OCI-M2 (cell line): ENCODE measurements around the gene HJV.

Experiments used
- DNase-seq: peaks from one replicate; lab custom pipeline; 2025; ENCODE audit not compliant: unreplicated experiment; lab: John Stamatoyannopoulos, UW

Gene HJV

DNA sequence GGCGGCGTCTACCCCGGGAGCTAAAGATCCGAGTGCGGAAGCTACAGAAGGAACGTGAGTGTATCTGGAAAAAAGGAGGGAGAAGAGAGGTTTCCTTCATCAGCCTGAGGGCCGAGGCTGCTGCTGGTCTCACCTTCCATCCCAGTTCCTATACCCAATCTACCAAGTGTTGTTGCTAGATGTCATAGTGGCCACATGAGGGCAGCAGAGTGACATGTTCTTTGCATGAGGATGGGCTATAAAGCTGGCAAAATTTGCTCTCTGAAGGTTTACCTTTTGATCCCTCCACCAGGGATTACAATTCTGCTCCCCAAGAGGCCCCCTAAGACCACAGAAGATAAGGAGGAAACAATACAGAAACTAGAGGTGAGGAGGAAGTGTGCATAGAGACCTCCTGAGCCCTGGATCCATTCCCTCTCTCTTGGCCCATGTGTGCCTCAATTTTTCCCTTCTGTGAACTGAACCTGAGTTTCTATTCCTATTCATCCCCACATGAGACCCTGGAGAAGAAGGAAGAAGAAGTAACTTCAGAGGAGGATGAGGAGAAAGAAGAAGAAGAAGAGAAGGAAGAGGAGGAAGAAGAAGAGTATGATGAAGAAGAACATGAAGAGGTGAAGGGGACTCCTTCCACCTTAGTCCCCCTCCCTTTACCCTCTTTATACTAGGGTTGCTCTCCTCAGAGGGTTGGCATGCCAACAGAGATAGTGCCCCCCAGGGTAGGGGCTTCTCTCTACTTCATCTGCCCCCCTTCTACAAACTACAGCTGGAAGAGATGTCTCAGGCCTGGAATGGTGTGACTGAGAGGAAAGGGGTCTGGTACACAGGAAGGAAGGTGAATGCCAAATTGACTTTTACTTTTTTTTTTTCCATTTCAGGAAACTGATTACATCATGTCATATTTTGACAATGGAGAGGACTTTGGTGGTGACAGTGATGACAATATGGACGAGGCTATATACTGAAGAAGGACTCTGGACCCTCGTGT, 43.8 kb downstream of the HJV start:
- DNase-seq = no peak

DNA sequence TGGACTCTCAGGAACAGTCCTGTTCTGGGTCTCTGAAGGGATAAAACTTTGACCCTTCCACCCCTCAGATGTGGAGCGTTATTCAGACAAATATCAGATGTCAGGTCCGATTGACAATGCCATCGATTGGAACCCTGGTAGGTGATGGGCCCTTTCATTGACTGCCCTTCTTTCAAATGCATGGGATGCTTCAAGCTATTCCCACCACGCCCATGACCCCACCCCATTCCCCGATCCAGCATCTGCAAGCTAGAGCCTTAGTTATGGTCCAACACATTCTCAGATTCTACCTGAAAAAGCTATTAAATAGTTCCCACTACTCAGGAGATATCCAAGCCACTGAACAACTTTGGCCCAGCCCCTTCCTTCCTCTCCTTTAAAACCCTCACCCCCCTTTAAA, 44.5 kb downstream of the HJV start:
- no peak for DNase-seq

DNA sequence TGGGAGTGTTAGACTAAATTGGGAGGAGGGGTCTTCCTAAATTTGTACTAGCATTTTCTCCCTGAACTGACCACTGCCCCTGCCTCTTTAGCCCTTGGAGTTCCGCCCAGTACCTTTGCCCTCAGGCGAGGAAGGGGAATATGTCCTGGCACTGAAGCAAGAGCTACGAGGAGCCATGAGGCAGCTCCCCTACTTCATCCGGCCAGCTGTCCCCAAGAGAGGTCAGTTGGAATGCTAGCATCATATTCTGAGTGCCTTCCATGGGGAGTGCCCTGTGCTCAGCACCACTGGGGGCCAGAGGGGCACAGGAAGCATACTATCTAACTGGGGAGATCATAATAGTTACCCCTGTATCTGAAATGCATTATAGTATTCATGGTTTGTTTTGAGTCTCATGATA, 46.3 kb downstream of the HJV start:
- no peak for DNase-seq

DNA sequence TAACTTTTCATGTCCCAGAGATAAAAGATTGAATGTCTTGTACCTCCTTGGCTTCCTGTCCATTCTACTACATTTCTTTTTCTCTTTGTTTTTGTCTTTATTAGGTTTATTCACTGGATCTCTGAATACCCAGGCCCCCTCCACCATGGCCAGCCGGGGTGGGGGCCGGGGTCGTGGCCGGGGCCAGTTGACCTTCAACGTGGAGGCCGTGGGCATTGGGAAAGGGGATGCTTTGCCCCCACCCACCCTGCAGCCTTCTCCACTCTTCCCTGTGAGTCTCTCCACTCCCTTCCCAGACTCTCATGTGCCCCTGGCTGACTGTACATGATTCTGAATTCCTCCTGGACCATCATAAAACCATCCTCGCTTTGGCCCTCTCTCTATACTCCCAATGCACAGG, 46.8 kb downstream of the HJV start:
- no peak for DNase-seq

DNA sequence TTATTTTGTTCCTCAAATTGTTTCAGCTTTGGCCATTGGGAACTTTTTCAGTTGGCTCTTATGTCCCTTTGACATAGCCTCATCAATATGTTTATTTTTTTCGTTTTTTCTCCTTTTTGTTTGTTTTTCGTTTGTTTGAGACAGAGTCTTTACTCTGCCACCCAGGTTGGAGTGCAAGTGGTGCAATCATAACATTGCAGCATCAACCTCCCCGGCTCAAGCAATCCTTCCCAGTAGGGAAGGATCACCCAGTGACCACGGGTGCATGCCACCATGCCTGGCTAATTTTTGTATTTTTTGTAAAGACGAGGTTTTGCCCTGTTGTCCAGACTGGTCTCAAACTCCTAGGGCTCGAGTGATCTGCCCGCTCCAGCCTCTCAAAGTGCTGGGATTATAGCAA, 49.0 kb downstream of the HJV start:
- no peak for DNase-seq
